Measurements from ENCODE around the gene TMEM43. TPM values are rescaled to one million over a fixed set of nuclear protein-coding genes. Genes with fewer than 3 reads are reported as not detected.
A peak's percentile ranks its signal among the peaks of the same experiment; 100 is the strongest.

Gene TMEM43
- total and polyA plus RNA-seq, 10 of the 15 experiments (the other 5 are each of a cell fraction or from before 2014, with no cell fraction given), result 7.2 to 33.0 (median 18.5) TPM

GRCh38 chr3:14178247-14179113 is 53.6 kb downstream of the TMEM43 start, which contains the start of the genes LSM3 and XPC (continued):
- TF ChIP-seq CREB1 (IDR thresholded peaks at IDR 0.05; ENCODE audit: low read depth) (peak; percentile 93), PAX5 (IDR thresholded peaks at IDR 0.05; ENCODE audit: borderline replicate concordance, low read depth, low read length) (no peak), NBN (IDR thresholded peaks at IDR 0.05) (peak; percentile 74; the same call in 1 of the 2 replicates), POLR2A (IDR thresholded peaks at IDR 0.05; ENCODE audit: low read depth, low read length) (peak; percentile 98), CBX5 (IDR thresholded peaks at IDR 0.05; ENCODE audit: low read depth) (no peak), MYB (IDR thresholded peaks at IDR 0.05; ENCODE audit: borderline replicate concordance, low read depth, low read length) (0 out of 2 replicates have a peak, but pooled peaks have one; percentile 46), RFX5 (IDR thresholded peaks at IDR 0.05; ENCODE audit: low read depth, low read length) (no peak), CHD4 (IDR thresholded peaks at IDR 0.05) (no peak), USF1 (IDR thresholded peaks at IDR 0.05; ENCODE audit: borderline replicate concordance, extremely low read length, insufficient read depth, low read depth, low read length) (no peak), POLR2AphosphoS5 (IDR thresholded peaks at IDR 0.05; ENCODE audit: low read length) (peak; percentile 97), BACH1 (IDR thresholded peaks at IDR 0.05; ENCODE audit: borderline replicate concordance) (peak; percentile 93), ZNF207 (IDR thresholded peaks at IDR 0.05; ENCODE audit: borderline replicate concordance) (peak; percentile 66), ZNF592 (IDR thresholded peaks at IDR 0.05) (no peak), MTA2 (IDR thresholded peaks at IDR 0.05; ENCODE audit: low read depth) (no peak), IRF5 (IDR thresholded peaks at IDR 0.05; ENCODE audit: borderline replicate concordance) (peak; percentile 92), RB1 (IDR thresholded peaks at IDR 0.05; ENCODE audit: borderline replicate concordance) (peak; percentile 94), BCL11A (IDR thresholded peaks at IDR 0.05; ENCODE audit: low read depth, low read length) (no peak), MTA3 (IDR thresholded peaks at IDR 0.05; ENCODE audit: borderline replicate concordance, low read length) (no peak), MXI1 (IDR thresholded peaks at IDR 0.05; ENCODE audit: low read depth, low read length) (peak; percentile 84), CREM (IDR thresholded peaks at IDR 0.05; ENCODE audit: low read depth) (peak; percentile 90), FOS (IDR thresholded peaks at IDR 0.05; ENCODE audit: borderline replicate concordance, extremely low read depth, insufficient read length) (no peak), SPI1 (IDR thresholded peaks at IDR 0.05; ENCODE audit: borderline replicate concordance, insufficient read depth, low read depth, low read length) (no peak), ZNF274 (IDR thresholded peaks at IDR 0.05; ENCODE audit: insufficient read depth, insufficient read length) (no peak)
